GM04503 (cell line): ENCODE data around the gene SPECC1.

Experiments
- DNase-seq: peaks from one replicate; pipeline ENCODE4 v3.0.0-alpha.2; 2012; ENCODE audit warnings: low read depth

SPECC1 gene

GRCh38 chr17:20273741-20274500, 264.8 kb downstream of the SPECC1 start:
- DNase-seq: no peak

GRCh38 chr17:20275653-20276052, 266.5 kb downstream of the SPECC1 start:
- DNase-seq: no peak

- DNase-seq: no peak
Observed at GRCh38 chr17:20276421-20276820, 267.3 kb downstream of the SPECC1 start.

- no peak for DNase-seq
Observed at GRCh38 chr17:20278805-20279204, 269.6 kb downstream of the SPECC1 start.

- no peak for DNase-seq
Observed at GRCh38 chr17:20279631-20280030, 270.5 kb downstream of the SPECC1 start.

GRCh38 chr17:20280051-20280450, 270.9 kb downstream of the SPECC1 start:
- DNase-seq: no peak

- DNase-seq: no peak
Observed at GRCh38 chr17:20280851-20281250, 271.7 kb downstream of the SPECC1 start.

- DNase-seq: no peak
Observed at GRCh38 chr17:20281860-20282259, 272.7 kb downstream of the SPECC1 start.

GRCh38 chr17:20282526-20283308, 273.6 kb downstream of the SPECC1 start:
- no peak for DNase-seq

GRCh38 chr17:20284022-20284421, 274.9 kb downstream of the SPECC1 start:
- no peak for DNase-seq

- no peak for DNase-seq
Observed at GRCh38 chr17:20284570-20285295, 275.6 kb downstream of the SPECC1 start.

GRCh38 chr17:20289984-20290383, 280.8 kb downstream of the SPECC1 start:
- no peak for DNase-seq

GRCh38 chr17:20291853-20292252, 282.7 kb downstream of the SPECC1 start:
- DNase-seq: no peak

- DNase-seq: no peak
Observed at GRCh38 chr17:20293501-20293900, 284.3 kb downstream of the SPECC1 start.

GRCh38 chr17:20294120-20294519, 285.0 kb downstream of the SPECC1 start:
- no peak for DNase-seq

GRCh38 chr17:20299013-20299412, 289.9 kb downstream of the SPECC1 start:
- no peak for DNase-seq

GRCh38 chr17:20300436-20300934, 291.3 kb downstream of the SPECC1 start:
- peak; percentile 45 for DNase-seq

GRCh38 chr17:20302246-20302917, 293.2 kb downstream of the SPECC1 start:
- no peak for DNase-seq

- DNase-seq: no peak
Observed at GRCh38 chr17:20304961-20305360, 295.8 kb downstream of the SPECC1 start.

GRCh38 chr17:20306924-20307323, 297.8 kb downstream of the SPECC1 start:
- no peak for DNase-seq

GRCh38 chr17:20307326-20307910, 298.3 kb downstream of the SPECC1 start:
- DNase-seq: no peak

GRCh38 chr17:20310481-20310880, 301.3 kb downstream of the SPECC1 start:
- DNase-seq: no peak
